Measurements from ENCODE around the gene WDFY4. TPM values are rescaled to one million over a fixed set of nuclear protein-coding genes. Genes with fewer than 3 reads are reported as not detected.

WDFY4 gene
- polyA plus RNA-seq, 1 of the 3 experiments (the other 2 are of a cell fraction): not detected

DNA sequence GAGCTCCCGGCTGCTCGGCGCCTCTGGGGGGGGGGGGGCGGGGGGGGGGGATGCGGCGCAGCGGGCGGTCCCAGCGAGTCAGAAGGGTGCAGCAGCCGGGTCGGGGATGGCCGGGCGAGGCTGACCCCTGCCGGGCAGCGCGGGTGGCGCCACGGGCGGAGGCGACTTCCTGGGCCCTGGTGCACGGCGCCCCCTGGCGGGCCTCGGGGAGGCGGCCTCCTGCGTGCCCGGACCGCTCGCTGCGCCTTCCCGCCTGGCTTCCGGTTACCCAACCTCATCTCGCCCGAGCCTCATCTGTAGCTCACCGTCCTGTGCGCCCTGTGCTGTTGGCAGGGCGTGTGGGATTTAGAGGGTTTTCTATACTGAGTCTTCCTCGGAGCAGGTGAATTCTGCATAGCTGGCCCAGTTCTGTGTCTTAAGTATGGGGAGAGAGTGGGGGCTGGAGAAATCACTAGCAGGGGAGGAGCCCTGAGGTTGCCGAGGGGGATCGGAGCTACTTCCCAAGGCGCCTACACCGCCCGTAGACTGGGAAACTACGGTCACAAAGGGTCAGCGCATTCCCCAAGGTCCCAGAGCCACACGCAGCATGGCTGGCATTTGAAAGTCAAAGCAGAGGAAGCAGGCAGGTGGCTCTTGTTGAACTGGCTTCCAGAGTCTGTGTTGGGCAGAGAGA lies 28.3 kb upstream of the WDFY4 start (continued):
- TF ChIP-seq USF2 (IDR thresholded peaks at IDR 0.05; ENCODE audit: borderline replicate concordance, low read depth, low read length): no peak
- peak in 1 of 2 experiments; percentile 26; a peak in 1 of 4 replicates for TF ChIP-seq EP300 (IDR thresholded peaks at IDR 0.05; ENCODE audit: borderline replicate concordance in 1 of 2, low read depth in 1 of 2, low read length in 1 of 2)
- TF ChIP-seq SMC3 (IDR thresholded peaks at IDR 0.05; ENCODE audit: low read depth, low read length): peak; percentile 99
- peak; percentile 56 for TF ChIP-seq GABPA (IDR thresholded peaks at IDR 0.05; ENCODE audit: low read depth)
- no peak for TF ChIP-seq YY1 (IDR thresholded peaks at IDR 0.05; ENCODE audit: low read depth)
- peak; percentile 30; the same call in 1 of the 2 replicates for TF ChIP-seq TCF12 (IDR thresholded peaks at IDR 0.05)
- peak; percentile 93 for TF ChIP-seq RAD21 (IDR thresholded peaks at IDR 0.05; ENCODE audit: low read length)
- TF ChIP-seq, protein P1, sequence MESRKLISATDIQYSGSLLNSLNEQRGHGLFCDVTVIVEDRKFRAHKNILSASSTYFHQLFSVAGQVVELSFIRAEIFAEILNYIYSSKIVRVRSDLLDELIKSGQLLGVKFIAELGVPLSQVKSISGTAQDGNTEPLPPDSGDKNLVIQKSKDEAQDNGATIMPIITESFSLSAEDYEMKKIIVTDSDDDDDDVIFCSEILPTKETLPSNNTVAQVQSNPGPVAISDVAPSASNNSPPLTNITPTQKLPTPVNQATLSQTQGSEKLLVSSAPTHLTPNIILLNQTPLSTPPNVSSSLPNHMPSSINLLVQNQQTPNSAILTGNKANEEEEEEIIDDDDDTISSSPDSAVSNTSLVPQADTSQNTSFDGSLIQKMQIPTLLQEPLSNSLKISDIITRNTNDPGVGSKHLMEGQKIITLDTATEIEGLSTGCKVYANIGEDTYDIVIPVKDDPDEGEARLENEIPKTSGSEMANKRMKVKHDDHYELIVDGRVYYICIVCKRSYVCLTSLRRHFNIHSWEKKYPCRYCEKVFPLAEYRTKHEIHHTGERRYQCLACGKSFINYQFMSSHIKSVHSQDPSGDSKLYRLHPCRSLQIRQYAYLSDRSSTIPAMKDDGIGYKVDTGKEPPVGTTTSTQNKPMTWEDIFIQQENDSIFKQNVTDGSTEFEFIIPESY (IDR thresholded peaks at IDR 0.05; ENCODE audit: borderline replicate concordance, low read depth): no peak
- TF ChIP-seq EZH2phosphoT487 (IDR thresholded peaks at IDR 0.05; ENCODE audit: borderline replicate concordance, low read depth): no peak
- TF ChIP-seq, protein P2, sequence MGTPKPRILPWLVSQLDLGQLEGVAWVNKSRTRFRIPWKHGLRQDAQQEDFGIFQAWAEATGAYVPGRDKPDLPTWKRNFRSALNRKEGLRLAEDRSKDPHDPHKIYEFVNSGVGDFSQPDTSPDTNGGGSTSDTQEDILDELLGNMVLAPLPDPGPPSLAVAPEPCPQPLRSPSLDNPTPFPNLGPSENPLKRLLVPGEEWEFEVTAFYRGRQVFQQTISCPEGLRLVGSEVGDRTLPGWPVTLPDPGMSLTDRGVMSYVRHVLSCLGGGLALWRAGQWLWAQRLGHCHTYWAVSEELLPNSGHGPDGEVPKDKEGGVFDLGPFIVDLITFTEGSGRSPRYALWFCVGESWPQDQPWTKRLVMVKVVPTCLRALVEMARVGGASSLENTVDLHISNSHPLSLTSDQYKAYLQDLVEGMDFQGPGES (IDR thresholded peaks at IDR 0.05; ENCODE audit: low read depth, low read length): no peak
- TF ChIP-seq REST (IDR thresholded peaks at IDR 0.05; ENCODE audit: low read depth, low read length): 0 out of 2 replicates have a peak, but pooled peaks have one; percentile 37
- 0 out of 2 replicates have a peak, but pooled peaks have one; percentile 32 for TF ChIP-seq FOXM1 (IDR thresholded peaks at IDR 0.05; ENCODE audit: low read depth)
- TF ChIP-seq, protein P3, sequence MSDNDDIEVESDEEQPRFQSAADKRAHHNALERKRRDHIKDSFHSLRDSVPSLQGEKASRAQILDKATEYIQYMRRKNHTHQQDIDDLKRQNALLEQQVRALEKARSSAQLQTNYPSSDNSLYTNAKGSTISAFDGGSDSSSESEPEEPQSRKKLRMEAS (IDR thresholded peaks at IDR 0.05; ENCODE audit: low read depth): peak; percentile 75; the same call in 1 of the 2 replicates
- no peak for TF ChIP-seq RFX5 (IDR thresholded peaks at IDR 0.05; ENCODE audit: low read length)
